Epithelial cell of proximal tubule (primary cell): ENCODE data around the gene PIGP. TPM values are rescaled to one million over a fixed set of nuclear protein-coding genes. Genes with fewer than 3 reads are reported as not detected.
"Not testable (repeated sequence)": the region's sequence is repeated elsewhere in the genome, so short reads cannot be mapped to it uniquely, and the experiment has no call there.

Experiments used
- DNase-seq: peaks from one replicate; pipeline ENCODE4 v3.0.0-alpha.2; 2011; ENCODE audit warnings: low read depth
- H3K4me3 ChIP-seq: 2 replicates; pipeline ENCODE4 v1.5.1; 2011; ENCODE audit warnings: low read depth, mild to moderate bottlenecking, low read length
- CTCF ChIP-seq: conservative IDR thresholded peaks from 2 replicates; pipeline ENCODE4 v1.5.1; 2012; ENCODE audit warnings: low read depth, mild to moderate bottlenecking, low read length
- total RNA-seq: library from RNA; depleted of rRNA; stranded (reverse); fragments of >200 nt; gene quantifications from 2 replicates; pipeline ENCODE4 v1.2.3, GENCODE V29; 2015

PIGP gene
- total RNA-seq, 1 donor from 2014 or later: 7.7 TPM

- no peak for TF ChIP-seq CTCF
- H3K4me3 ChIP-seq: no peak overlapping the region
- DNase-seq: no peak
Observed at GRCh38 chr21:37058261-37058660, 14.6 kb downstream of the PIGP start.

- DNase-seq: no peak
- no peak for TF ChIP-seq CTCF
- H3K4me3 ChIP-seq: no peak overlapping the region
Observed at GRCh38 chr21:37057614-37058013, 15.3 kb downstream of the PIGP start.

GRCh38 chr21:37055271-37055855, 17.5 kb downstream of the PIGP start:
- H3K4me3 ChIP-seq: no peak overlapping the region
- no peak for TF ChIP-seq CTCF
- DNase-seq: no peak

- DNase-seq, H3K4me3 ChIP-seq: not testable (repeated sequence)
Observed at GRCh38 chr21:37049741-37050140, 23.1 kb downstream of the PIGP start.

GRCh38 chr21:37047079-37047478, 25.8 kb downstream of the PIGP start:
- TF ChIP-seq CTCF: no peak
- H3K4me3 ChIP-seq: no peak overlapping the region
- DNase-seq: no peak

GRCh38 chr21:37045556-37045955, 27.3 kb downstream of the PIGP start:
- no peak for DNase-seq
- TF ChIP-seq CTCF: no peak
- no peak overlapping the region for H3K4me3 ChIP-seq

GRCh38 chr21:37045149-37045548, 27.7 kb downstream of the PIGP start:
- no peak for TF ChIP-seq CTCF

More at GRCh38 chr21:37045149-37045548, 27.7 kb downstream of the PIGP start:
- H3K4me3 ChIP-seq: no peak overlapping the region
- DNase-seq: no peak
